ENCODE data around the gene KDM2A. TPM values are rescaled to one million over a fixed set of nuclear protein-coding genes. Genes with fewer than 3 reads are reported as not detected.

KDM2A gene
- total RNA-seq, 1 donor, result 65.9 TPM

- H3K36me3 ChIP-seq (ENCODE audit: insufficient read depth, low read length), result peaks cover 60% of the 10 kb centered on the region
- H3K4me3 ChIP-seq (ENCODE audit: insufficient read depth, low read length), result no peak overlapping the region
- no peak overlapping the region for H3K4me2 ChIP-seq (ENCODE audit: insufficient read depth, low read length)
- H3K4me1 ChIP-seq (ENCODE audit: insufficient read depth, low read length), result peaks cover 8% of the 10 kb centered on the region
- no peak for TF ChIP-seq CTCF (IDR thresholded peaks at IDR 0.05; ENCODE audit: extremely low read depth, low read depth, low read length)
- peaks cover 7% of the 10 kb centered on the region for H3K79me2 ChIP-seq (ENCODE audit: insufficient read depth, low read length)
- H3K27me3 ChIP-seq (ENCODE audit: insufficient read depth, low read length), result no peaks in the 10 kb centered on the region
- DNase-seq (ENCODE audit: insufficient read length, low spot score, missing footprints), result peak; percentile 62
- H3K27ac ChIP-seq (ENCODE audit: low read depth, low read length), result no peak overlapping the region
- no peaks in the 10 kb centered on the region for H3K9me3 ChIP-seq (ENCODE audit: low read depth, low read length)
- H4K20me1 ChIP-seq (ENCODE audit: insufficient read depth, low read length), result peaks cover 3% of the 10 kb centered on the region
- H2AFZ ChIP-seq (ENCODE audit: low read length), result no peak overlapping the region
Measured at GRCh38 chr11:67284811-67285540, 165.9 kb downstream of the KDM2A start.

GRCh38 chr11:67285541-67286498, 166.8 kb downstream of the KDM2A start:
- no peak for TF ChIP-seq CTCF (IDR thresholded peaks at IDR 0.05; ENCODE audit: extremely low read depth, low read depth, low read length)
- Histone ChIP-seq H2AFZ (ENCODE audit: low read length) (no peak overlapping the region), H4K20me1 (ENCODE audit: insufficient read depth, low read length) (peaks cover 9% of the 10 kb centered on the region), H3K79me2 (ENCODE audit: insufficient read depth, low read length) (peaks cover 14% of the 10 kb centered on the region), H3K9me3 (ENCODE audit: low read depth, low read length) (no peaks in the 10 kb centered on the region), H3K4me3 (ENCODE audit: insufficient read depth, low read length) (no peak overlapping the region), H3K4me1 (ENCODE audit: insufficient read depth, low read length) (peaks cover 17% of the 10 kb centered on the region), H3K36me3 (ENCODE audit: insufficient read depth, low read length) (peaks cover 59% of the 10 kb centered on the region), H3K4me2 (ENCODE audit: insufficient read depth, low read length) (no peak overlapping the region), H3K27ac (ENCODE audit: low read depth, low read length) (no peak overlapping the region), H3K27me3 (ENCODE audit: insufficient read depth, low read length) (no peaks in the 10 kb centered on the region)
- DNase-seq (ENCODE audit: insufficient read length, low spot score, missing footprints), result peak; percentile 63

- TF ChIP-seq CTCF (IDR thresholded peaks at IDR 0.05; ENCODE audit: extremely low read depth, low read depth, low read length), result no peak
- DNase-seq (ENCODE audit: insufficient read length, low spot score, missing footprints), result peak; percentile 84
- peaks cover 23% of the 10 kb centered on the region for H3K79me2 ChIP-seq (ENCODE audit: insufficient read depth, low read length)
- H3K9me3 ChIP-seq (ENCODE audit: low read depth, low read length), result no peaks in the 10 kb centered on the region
- no peak overlapping the region for H2AFZ ChIP-seq (ENCODE audit: low read length)
- no peaks in the 10 kb centered on the region for H3K27me3 ChIP-seq (ENCODE audit: insufficient read depth, low read length)
- peaks cover 10% of the 10 kb centered on the region for H4K20me1 ChIP-seq (ENCODE audit: insufficient read depth, low read length)
- peak overlapping the region; percentile 96 for H3K27ac ChIP-seq (ENCODE audit: low read depth, low read length)
- H3K4me3 ChIP-seq (ENCODE audit: insufficient read depth, low read length), result no peak overlapping the region
- peaks cover 63% of the 10 kb centered on the region for H3K36me3 ChIP-seq (ENCODE audit: insufficient read depth, low read length)
- H3K4me1 ChIP-seq (ENCODE audit: insufficient read depth, low read length), result peaks cover 21% of the 10 kb centered on the region
- no peak overlapping the region for H3K4me2 ChIP-seq (ENCODE audit: insufficient read depth, low read length)
Measured at GRCh38 chr11:67286621-67287333, 167.7 kb downstream of the KDM2A start.

Measured in osteoblast (primary cell).